ENCODE data around the gene SEM1. TPM values are rescaled to one million over a fixed set of nuclear protein-coding genes. Genes with fewer than 3 reads are reported as not detected.
"Not testable (repeated sequence)": the region's sequence is repeated elsewhere in the genome, so short reads cannot be mapped to it uniquely, and the experiment has no call there.

SEM1 gene
- total and polyA plus RNA-seq, 3 donors from 2014 or later: 56.3 to 267 (median 59.7) TPM

GRCh38 chr7:96707901-96708774, 1.5 kb downstream of the SEM1 start:
- Histone ChIP-seq H3K36me3 (ENCODE audit: low read depth, missing control alignments) (no peaks in the 10 kb centered on the region), H3K27ac (no peak overlapping the region), H3K9me3 (no peaks in the 10 kb centered on the region), H3K4me1 (peaks cover 12% of the 10 kb centered on the region), H3K4me3 (peak overlapping the region; percentile 87 to 91), H3K27me3 (no peaks in the 10 kb centered on the region)
- DNase-seq: no peak
- WGBS, 2 donors: 66 to 85% methylated on average over 4 of the region's 4 CpGs
- no peak for TF ChIP-seq POLR2A (IDR thresholded peaks at IDR 0.05)
- no peak for TF ChIP-seq CTCF (IDR thresholded peaks at IDR 0.05)
- intact Hi-C loops (cut with DNase I; ENCODE audit: low total_unique reads): no loop called here

GRCh38 chr7:96701258-96701657, 8.4 kb downstream of the SEM1 start:
- no peaks in the 10 kb centered on the region for H3K36me3 ChIP-seq (ENCODE audit: low read depth, missing control alignments)
- H3K27me3 ChIP-seq: no peaks in the 10 kb centered on the region
- H3K4me1 ChIP-seq: no peaks in the 10 kb centered on the region
- H3K4me3 ChIP-seq: no peak overlapping the region
- intact Hi-C loops (cut with DNase I; ENCODE audit: low total_unique reads): no loop called here
- DNase-seq: peak; percentile 64
- no peak for TF ChIP-seq POLR2A (IDR thresholded peaks at IDR 0.05)
- TF ChIP-seq CTCF (IDR thresholded peaks at IDR 0.05): no peak
- no peaks in the 10 kb centered on the region for H3K9me3 ChIP-seq
- no peak overlapping the region for H3K27ac ChIP-seq
- WGBS, 2 donors: 74 to 83% methylated on average over 3 of the region's 3 CpGs

GRCh38 chr7:96700516-96700915, 9.1 kb downstream of the SEM1 start:
- no peak for TF ChIP-seq POLR2A (IDR thresholded peaks at IDR 0.05)
- TF ChIP-seq CTCF (IDR thresholded peaks at IDR 0.05): no peak
- WGBS, 2 donors: 94 to 98% methylated on average over 2 of the region's 2 CpGs
- Histone ChIP-seq H3K27me3 (no peaks in the 10 kb centered on the region), H3K36me3 (ENCODE audit: low read depth, missing control alignments) (no peaks in the 10 kb centered on the region), H3K9me3 (no peaks in the 10 kb centered on the region), H3K4me3 (no peak overlapping the region), H3K27ac (no peak overlapping the region), H3K4me1 (peaks cover under 1% of the 10 kb centered on the region)
- DNase-seq: no peak
- intact Hi-C loops (cut with DNase I; ENCODE audit: low total_unique reads): no loop called here

GRCh38 chr7:96699219-96699871, 10.3 kb downstream of the SEM1 start:
- DNase-seq: no peak
- TF ChIP-seq POLR2A (IDR thresholded peaks at IDR 0.05): no peak
- no peak for TF ChIP-seq CTCF (IDR thresholded peaks at IDR 0.05)
- Histone ChIP-seq H3K4me3 (no peak overlapping the region), H3K36me3 (ENCODE audit: low read depth, missing control alignments) (no peaks in the 10 kb centered on the region), H3K4me1 (peaks cover 4% of the 10 kb centered on the region), H3K27ac (no peak overlapping the region), H3K27me3 (no peaks in the 10 kb centered on the region), H3K9me3 (no peaks in the 10 kb centered on the region)
- 87 to 88% methylated on average over 4 of the region's 4 CpGs for WGBS, 2 donors
- intact Hi-C loops (cut with DNase I; ENCODE audit: low total_unique reads): no loop called here

- WGBS, 2 donors: 90 to 93% methylated on average over 7 of the region's 7 CpGs
- H3K4me1 ChIP-seq; H3K9me3 ChIP-seq; intact Hi-C loops (cut with DNase I; ENCODE audit: low total_unique reads); H3K27ac ChIP-seq; DNase-seq; H3K36me3 ChIP-seq (ENCODE audit: low read depth, missing control alignments); H3K27me3 ChIP-seq; H3K4me3 ChIP-seq: not testable (repeated sequence)
These were observed 11.2 kb downstream of the SEM1 start for GRCh38 chr7:96698449-96698848.

Data from testis (tissue), 3 donors.